SU-DHL-6 (cell line): ENCODE measurements around the gene KIF1A.

Experiments used
- H2AFZ ChIP-seq: fragments of 200-600 bp; sonication (generic); 2 replicates; pipeline ENCODE4 v1.6.1; 2014; ENCODE audit warnings: low read depth, mild to moderate bottlenecking, moderate library complexity, mixed read lengths, antibody characterized with exemption, low read length; ENCODE audit not compliant: severe bottlenecking
- H3F3A ChIP-seq: fragments of 200-600 bp; shearing (Covaris generic); 2 replicates; pipeline ENCODE4 v1.6.0; 2016; ENCODE audit warnings: antibody characterized with exemption, mild to moderate bottlenecking; ENCODE audit not compliant: insufficient read depth
- H3K27ac ChIP-seq: fragments of 200-600 bp; sonication (generic); 2 replicates; pipeline ENCODE4 v1.5.1; 2016; ENCODE audit warnings: low read depth, mild to moderate bottlenecking, low read length, moderate library complexity, mixed read lengths
- H3K27me3 ChIP-seq: fragments of 200-600 bp; sonication (generic), shearing (Covaris generic); 2 replicates; pipeline ENCODE4 v1.6.0; 2014; ENCODE audit warnings: mild to moderate bottlenecking, low read length
- H3K36me3 ChIP-seq: fragments of 200-600 bp; sonication (generic); 2 replicates; pipeline ENCODE4 v1.6.1; 2014; ENCODE audit warnings: mild to moderate bottlenecking, low read length, mixed read lengths
- H3K4me2 ChIP-seq: fragments of 300-600, 200-600 bp; shearing (Covaris generic), sonication (generic); 2 replicates; pipeline ENCODE4 v1.6.0; 2014; ENCODE audit warnings: low read length, low read depth, mild to moderate bottlenecking; ENCODE audit not compliant: poor library complexity, severe bottlenecking
- H3K4me3 ChIP-seq: fragments of 200-600 bp; sonication (generic); 2 replicates; pipeline ENCODE4 v1.5.1; 2014; ENCODE audit warnings: antibody characterized with exemption, low read length, mild to moderate bottlenecking, mixed read lengths; ENCODE audit not compliant: insufficient read depth, poor library complexity, severe bottlenecking
- H3K79me2 ChIP-seq: fragments of 200-600 bp; sonication (generic); 2 replicates; pipeline ENCODE4 v1.6.1; 2014; ENCODE audit warnings: mild to moderate bottlenecking, low read length, moderate library complexity; ENCODE audit not compliant: insufficient read depth
- H3K9ac ChIP-seq: fragments of 200-600 bp; sonication (generic); 2 replicates; pipeline ENCODE4 v1.7.0; 2014; ENCODE audit warnings: mild to moderate bottlenecking, low read length
- H3K9me2 ChIP-seq: fragments of 200-600 bp; sonication (generic); replicated peaks from 2 replicates; pipeline ENCODE4 v1.6.1; 2014; ENCODE audit warnings: low read length; ENCODE audit not compliant: insufficient read depth
- H3K9me3 ChIP-seq: fragments of 200-600 bp; sonication (generic); 2 replicates; pipeline ENCODE4 v1.6.1; 2014; ENCODE audit warnings: low read length, mixed read lengths; ENCODE audit not compliant: insufficient read depth
- H4K20me1 ChIP-seq: fragments of 200-600 bp; sonication (generic); 2 replicates; pipeline ENCODE4 v1.6.1; 2014; ENCODE audit warnings: low read depth, mild to moderate bottlenecking, antibody characterized with exemption, low read length, moderate library complexity, mixed read lengths
- CTCF ChIP-seq: fragments of 200-600 bp; sonication (generic); IDR thresholded peaks from one replicate; pipeline ENCODE4 v1.5.1; 2017; ENCODE audit warnings: antibody characterized with exemption, mild to moderate bottlenecking, low read length, moderate library complexity; ENCODE audit not compliant: insufficient read depth, poor library complexity, severe bottlenecking
- EZH2phosphoT487 ChIP-seq: fragments of 200-600 bp; sonication (generic), shearing (Covaris generic); conservative IDR thresholded peaks from 2 replicates; pipeline ENCODE4 v1.6.1; 2018; ENCODE audit warnings: mild to moderate bottlenecking, antibody characterized with exemption, low read length, moderate library complexity, mixed read lengths

The KIF1A gene

GRCh38 chr2:240672076-240672700, 147.8 kb downstream of the KIF1A start:
- Histone ChIP-seq H3K9me3 (no peaks in the 10 kb centered on the region), H3F3A (no peaks in the 10 kb centered on the region), H3K4me3 (no peak overlapping the region), H4K20me1 (no peaks in the 10 kb centered on the region), H3K27me3 (no peaks in the 10 kb centered on the region), H3K36me3 (no peaks in the 10 kb centered on the region), H3K27ac (no peak overlapping the region), H3K9ac (no peak overlapping the region), H2AFZ (no peak overlapping the region), H3K9me2 (no peaks in the 10 kb centered on the region), H3K4me2 (no peak overlapping the region), H3K79me2 (no peaks in the 10 kb centered on the region)
- TF ChIP-seq EZH2phosphoT487 (no peak), CTCF (no peak)

- Histone ChIP-seq H3K36me3 (no peaks in the 10 kb centered on the region), H3F3A (no peaks in the 10 kb centered on the region), H2AFZ (no peak overlapping the region), H3K9me3 (no peaks in the 10 kb centered on the region), H3K27ac (no peak overlapping the region), H3K4me3 (no peak overlapping the region), H3K9me2 (no peaks in the 10 kb centered on the region), H3K27me3 (no peaks in the 10 kb centered on the region), H3K79me2 (no peaks in the 10 kb centered on the region), H3K4me2 (no peak overlapping the region), H4K20me1 (no peaks in the 10 kb centered on the region), H3K9ac (no peak overlapping the region)
- no peak for TF ChIP-seq EZH2phosphoT487
- TF ChIP-seq CTCF, result no peak
Observed at GRCh38 chr2:240670950-240671349, 149.1 kb downstream of the KIF1A start.

- Histone ChIP-seq H3K27me3 (no peaks in the 10 kb centered on the region), H3K9ac (no peak overlapping the region), H4K20me1 (no peaks in the 10 kb centered on the region), H3K9me3 (no peaks in the 10 kb centered on the region), H3K4me2 (no peak overlapping the region), H3K4me3 (no peak overlapping the region), H3F3A (no peaks in the 10 kb centered on the region), H3K27ac (no peak overlapping the region), H3K9me2 (no peaks in the 10 kb centered on the region), H2AFZ (no peak overlapping the region), H3K79me2 (no peaks in the 10 kb centered on the region), H3K36me3 (no peaks in the 10 kb centered on the region)
- TF ChIP-seq CTCF (no peak), EZH2phosphoT487 (no peak)
Observed at GRCh38 chr2:240670402-240670801, 149.6 kb downstream of the KIF1A start.
